Stimulated activated CD8-positive, alpha-beta memory T cell treated with anti-CD3 and anti-CD28 coated beads, Interleukin-2, amount 100 ng/mL, for 1 hour (primary cell): Measurements from ENCODE around the gene IMMP2L.

Experiments used
- DNase-seq, 2 donors: peaks; one replicate each; pipeline ENCODE4 v3.0.0-alpha.2; 2020; ENCODE audit warnings: low read depth in 2 of 2

The IMMP2L gene

GRCh38 chr7:110645616-110646015 is 916.7 kb downstream of the IMMP2L start:
- no peak for DNase-seq

DNA sequence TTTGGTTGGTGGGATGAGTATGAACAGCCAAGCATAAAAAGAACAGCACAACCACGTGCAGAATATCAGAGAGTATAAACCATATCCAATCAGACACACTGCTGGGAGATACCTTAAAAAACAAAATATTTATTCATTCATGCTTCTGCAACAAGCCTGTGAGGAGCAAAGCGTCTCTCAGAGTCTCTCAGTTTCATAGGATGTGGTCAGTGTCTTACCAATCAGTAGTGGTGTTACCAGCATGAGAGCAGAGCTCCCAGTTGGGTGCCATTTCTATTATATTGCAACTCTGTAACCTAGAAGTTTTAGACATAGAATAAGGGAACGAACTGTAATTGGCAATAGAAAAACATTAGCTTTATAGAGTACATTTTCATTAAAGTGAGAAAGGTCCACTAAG is 917.2 kb downstream of the IMMP2L start:
- no peak for DNase-seq

DNA sequence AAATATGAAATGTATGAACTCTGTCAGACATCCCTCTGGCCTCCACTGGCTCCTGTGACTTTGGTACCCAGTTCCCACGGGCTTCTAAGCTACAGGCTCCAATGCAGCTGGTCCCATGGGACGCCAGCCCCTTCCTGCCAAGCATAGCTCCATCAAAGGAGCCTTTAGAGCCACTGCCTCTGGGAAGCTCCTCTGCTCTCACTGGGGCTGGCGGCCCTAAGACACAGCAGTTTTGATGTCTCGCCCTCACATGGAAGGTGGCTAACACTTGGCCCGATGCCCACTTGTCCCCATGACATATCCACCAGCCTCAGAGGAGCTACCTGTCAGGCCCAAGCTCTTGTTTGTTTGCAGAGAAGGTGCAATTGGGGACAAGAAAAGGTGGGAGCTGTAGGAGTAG is 925.0 kb downstream of the IMMP2L start:
- DNase-seq: no peak

- no peak for DNase-seq
Measured at GRCh38 chr7:110633313-110633712, 929.0 kb downstream of the IMMP2L start.

DNA sequence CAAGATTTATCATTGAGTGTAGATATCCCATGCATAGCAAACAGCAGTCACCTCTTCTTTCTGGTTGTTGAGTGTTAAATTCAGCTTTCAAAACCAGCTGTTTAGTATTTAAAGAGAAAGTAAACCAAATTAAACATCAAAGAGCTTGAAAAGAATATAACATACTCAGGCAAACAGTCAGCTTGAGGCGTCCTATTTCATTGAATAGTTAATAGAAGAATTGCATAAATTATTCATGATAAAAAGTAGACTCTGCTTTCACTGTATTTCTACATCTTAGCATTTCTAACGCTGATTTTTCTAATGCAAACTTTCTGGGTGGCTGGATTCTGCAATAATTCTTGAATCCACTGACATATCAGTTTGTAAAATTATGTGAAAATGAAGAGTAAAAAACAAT is 935.9 kb downstream of the IMMP2L start:
- no peak for DNase-seq

DNA sequence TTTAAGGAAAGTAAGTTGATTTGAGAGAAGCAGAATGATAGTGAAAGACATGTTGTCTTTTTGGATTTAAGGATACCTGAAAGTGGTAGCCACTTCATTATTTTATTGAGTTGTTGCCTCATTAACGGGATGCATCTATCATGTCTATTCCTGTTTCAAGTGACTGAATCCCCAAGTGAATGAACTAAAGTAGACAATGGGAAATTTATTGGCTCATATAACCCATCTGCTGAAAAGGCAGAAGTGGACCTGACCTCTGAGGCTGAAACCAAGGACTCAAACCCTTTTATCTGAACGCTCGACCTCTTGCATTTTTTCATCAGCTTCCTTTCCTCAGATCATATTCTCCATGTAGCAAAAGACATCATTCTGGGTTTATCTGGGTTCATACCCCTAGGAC is 937.0 kb downstream of the IMMP2L start:
- no peak for DNase-seq

- no peak for DNase-seq
Measured at GRCh38 chr7:110623436-110623835, 938.9 kb downstream of the IMMP2L start.

DNA sequence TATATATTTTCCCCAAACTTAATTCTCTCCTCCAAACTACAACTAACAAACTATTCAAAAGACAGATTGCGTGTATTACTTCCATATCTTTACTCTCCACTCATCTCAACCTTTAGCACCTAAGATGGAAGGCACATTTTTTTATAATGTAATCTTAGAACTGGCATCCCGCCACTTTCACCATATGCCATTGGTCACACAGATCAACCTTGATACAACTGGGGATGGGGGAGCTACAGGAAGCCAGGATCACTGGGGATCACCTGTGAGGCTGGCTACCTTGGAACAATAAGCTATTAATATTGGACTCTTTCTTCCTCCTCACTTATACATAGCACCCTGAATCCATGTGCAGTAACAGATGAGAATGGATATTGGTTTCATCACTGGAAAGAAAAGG is 941.0 kb downstream of the IMMP2L start:
- no peak for DNase-seq

DNA sequence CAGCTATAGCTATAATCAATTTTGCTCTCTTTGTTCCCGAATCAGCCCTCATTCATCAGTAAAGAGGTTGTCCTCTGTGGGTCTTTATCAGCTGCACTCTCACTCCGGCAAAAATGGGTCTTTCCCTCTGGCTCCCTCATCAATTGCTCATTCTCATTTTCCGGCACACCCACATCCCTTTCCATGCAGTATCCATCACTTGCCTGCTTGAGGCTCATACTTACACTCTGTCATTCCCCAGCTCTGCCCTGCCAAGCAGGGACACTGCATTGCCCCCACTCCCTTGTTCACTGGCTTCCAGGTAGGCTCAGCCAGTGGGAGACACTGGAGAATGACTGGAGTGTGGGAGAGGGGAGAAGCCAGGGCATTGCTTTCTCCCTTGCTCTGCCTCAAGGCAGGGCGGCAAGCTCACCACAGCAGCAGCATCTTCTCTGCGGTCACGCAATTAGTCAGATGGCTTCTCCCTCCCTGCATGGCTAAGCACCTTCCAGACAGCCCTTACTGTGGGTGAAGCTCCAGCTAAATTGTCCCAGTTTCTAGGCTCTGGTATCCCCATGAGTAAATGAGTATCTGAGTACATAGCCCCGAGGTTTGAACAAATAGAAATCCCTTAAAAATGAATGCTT is 942.1 kb downstream of the IMMP2L start:
- no peak for DNase-seq
